ENCODE results near the gene FAM83C. TPM values are rescaled to one million over a fixed set of nuclear protein-coding genes. Genes with fewer than 3 reads are reported as not detected.

Gene FAM83C
- total RNA-seq, 2 donors from 2014 or later, result 0.20 TPM; not detected in 1

DNA sequence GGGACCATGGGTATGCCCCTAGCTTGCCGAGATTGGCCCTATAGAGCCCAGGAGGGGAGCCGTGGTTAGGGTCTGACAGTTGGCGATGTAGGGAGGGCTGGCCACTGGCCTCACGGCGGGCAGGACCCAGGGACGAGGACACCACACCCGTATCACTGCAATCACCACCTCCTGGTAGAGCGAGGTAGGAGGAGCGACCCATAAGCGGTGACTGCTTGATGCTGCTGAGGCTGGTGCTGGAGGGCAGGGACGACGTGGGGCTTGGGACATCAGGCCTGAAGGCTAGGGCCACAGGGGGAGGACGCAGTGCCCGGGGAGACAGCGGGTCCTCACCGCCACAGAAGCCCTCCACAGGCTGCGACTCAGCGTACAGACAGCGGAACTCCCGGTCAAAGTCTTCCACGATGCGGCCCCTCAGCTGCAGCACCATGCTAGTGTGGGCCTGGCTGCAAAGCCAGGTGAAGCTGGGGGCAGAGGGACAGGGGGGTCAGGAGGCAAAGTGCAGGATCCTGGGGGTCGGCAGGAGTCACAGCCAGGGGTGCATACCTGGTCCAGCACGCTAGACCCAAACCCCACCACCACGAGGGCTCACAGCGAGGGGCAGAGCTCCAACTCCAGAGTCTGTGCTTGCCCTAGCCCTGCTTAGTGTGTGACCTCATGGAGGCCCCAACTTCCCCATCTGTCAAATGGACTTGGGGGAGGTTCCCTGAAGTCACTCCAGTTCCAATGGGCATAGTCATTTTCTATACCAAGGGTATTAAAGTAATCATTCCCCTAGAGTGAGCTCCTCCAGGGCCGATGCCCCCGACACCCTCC is 4.5 kb downstream of the FAM83C start:
- intact Hi-C loops (cut with DNase I, micrococcal nuclease), result no loop called here
- no peak for DNase-seq
- no peak for ATAC-seq

DNA sequence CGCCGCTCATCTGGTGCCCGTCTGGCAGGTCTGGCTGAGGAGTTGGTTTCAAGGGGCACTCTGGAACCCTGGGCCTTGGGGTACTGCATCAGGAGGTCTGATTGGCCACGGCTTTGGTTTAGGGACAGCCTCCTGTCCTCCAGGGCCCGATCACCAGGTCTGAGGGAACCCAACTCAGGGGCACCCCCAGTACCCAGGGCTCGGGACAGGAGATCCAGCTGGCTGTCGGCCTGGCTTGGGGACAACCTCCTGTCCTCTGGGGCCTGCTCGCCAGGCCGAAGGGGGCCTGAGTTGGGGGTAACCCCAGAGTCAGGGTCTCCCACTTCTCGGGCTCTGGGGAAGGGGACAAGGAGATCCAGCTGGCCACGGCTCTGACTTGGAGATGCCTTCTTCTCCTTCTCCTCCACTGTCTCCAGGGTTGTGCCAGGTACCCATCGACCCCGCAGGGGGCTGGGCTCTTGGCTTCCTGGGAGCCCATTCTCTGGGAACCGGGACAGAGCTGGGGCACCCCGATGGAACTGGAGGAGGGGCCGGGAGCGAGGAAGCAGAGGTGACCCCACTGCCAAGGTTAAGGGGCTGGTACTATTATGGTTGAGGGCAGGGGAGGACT is 5.2 kb downstream of the FAM83C start:
- intact Hi-C loops (cut with DNase I, micrococcal nuclease), result no loop called here
- ATAC-seq, result no peak

DNA sequence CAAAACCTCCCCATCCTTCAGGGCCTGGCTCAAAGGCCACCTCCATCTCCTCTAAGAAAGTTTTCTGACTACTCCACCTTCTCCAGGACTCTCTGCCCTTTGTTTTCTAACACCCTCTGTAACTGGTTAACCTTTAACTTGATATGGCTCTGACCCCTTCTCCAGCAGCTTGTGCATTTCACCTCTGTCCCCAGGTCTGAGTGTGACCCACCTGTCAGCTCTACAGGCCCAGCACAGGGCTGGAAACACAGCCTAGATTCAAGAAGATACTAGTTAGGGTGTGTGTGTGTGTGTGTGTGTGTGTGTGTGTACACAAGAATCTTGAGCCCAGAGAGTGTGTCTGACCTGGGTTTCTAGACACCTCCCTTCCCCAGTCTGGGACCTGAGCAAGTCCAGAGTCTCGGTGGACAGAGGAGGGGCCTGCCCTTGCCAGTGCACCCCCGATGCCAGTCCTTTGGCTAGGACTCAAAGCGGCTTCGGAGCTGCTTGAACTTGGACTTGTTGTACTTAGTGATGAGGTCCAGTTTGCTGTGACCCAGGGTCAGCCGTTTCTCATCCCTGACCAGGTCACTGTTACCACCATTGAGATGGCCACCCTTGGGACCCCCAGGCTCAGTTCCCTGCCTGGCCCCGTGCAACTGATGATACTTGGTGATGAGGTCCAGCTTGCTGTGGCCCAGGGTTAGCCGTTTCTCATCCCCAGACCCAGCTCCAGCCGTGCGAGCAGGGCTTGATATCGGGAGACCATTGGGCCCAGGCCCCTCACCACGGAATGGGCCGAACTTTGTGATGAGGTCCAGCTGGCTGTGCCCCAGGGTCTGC is 5.9 kb downstream of the FAM83C start:
- intact Hi-C loops (cut with DNase I, micrococcal nuclease), result no loop called here
- DNase-seq (no peak), ATAC-seq (peak; percentile 52)

More for the DNA sequence above, 5.2 kb downstream of the FAM83C start:
- DNase-seq, result no peak

DNA sequence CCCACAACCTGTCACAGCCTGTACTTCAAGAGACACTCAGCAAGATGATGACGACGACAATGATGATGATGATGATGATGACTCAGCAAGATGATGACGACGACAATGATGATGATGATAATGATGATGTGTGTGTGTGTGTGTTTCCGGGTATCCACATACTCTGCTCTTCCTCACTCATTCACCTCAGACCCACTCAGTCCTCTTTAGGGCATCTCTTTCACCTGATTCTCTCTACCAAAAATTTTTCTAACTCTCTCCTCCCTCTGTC is 6.5 kb downstream of the FAM83C start:
- DNase-seq (no peak), ATAC-seq (no peak)
- intact Hi-C loops (cut with DNase I, micrococcal nuclease), result no loop called here

DNA sequence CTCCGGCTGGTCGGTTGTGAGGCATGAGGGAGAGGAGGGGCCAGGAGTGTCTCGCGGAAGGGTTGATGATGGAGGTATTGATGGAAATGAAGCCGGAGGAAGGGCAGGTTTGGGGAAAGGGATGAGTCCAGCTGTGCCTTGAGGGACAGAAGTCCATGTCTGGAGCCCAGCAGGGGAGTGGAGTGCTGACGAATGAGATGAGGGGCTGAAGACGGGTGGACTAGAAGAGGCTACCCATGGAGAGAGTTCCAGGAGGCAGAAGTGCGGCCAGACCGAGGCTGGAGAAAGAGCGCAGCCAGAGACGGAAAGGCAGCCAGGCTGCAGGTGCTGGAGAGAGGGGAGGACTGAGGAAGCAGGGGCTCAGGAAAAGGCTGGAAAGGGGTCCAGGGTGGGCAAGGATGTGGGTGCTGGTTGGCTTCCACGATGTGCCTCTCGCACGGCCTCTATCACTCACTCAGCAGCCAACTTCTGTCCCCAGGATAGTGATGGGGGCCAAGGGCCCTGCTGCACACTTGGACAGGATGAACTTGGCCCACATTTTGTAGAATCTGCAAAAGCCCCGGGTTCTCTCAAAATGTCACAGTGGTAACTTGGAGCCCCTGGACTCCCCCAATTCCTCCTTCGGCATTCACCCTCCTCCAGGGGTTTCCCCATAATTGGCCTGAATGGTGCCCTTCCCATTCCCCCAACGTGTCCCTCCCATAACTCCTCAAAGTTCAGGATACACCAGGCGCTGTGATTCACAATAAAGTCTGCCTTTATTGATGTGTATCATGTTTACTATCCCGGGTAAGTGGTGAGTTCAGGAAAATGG is 7.0 kb downstream of the FAM83C start:
- ATAC-seq (peak; percentile 19), DNase-seq (no peak)
- intact Hi-C loops (cut with DNase I, micrococcal nuclease), result no loop called here

DNA sequence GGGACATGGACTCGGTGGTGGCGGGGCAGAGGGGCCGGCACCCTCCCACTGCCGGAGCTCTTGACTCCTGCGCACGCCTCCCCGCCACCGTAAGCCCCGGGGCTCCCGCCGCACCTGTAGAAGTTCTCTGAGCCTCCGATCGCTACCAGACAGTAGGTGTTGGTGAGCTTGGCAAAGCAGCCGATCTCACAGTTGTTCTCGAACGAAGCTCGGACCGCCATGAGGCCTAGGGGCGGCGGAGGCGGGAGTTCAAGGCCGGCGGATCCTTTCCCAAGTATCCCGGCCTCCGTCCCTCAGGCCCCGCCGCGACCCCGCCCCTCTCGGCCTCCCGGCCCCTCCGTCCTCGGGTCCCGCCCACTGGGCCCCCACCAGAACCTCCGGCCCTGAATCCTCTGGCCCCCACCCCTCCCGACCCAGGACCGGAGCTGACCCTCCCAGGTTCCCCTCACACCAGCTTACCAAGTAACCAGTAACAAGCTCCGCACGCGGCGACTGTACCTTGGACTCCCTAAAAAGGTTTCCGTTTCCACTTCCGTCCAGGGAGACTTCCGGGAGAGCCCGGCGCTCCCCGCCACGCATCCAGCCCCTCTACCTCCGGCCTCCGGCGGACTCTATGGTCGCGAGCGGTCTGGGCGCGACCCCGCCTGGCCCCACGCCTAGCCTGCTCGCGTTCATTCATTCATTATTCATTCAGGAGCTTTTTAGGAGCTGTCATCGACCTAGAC is 7.8 kb downstream of the FAM83C start, which contains the start of gene EIF6:
TSS of gene EIF6 (minus strand) at position 506 of the 725 bp plus-strand sequence. CDS start at position 221, 285 bp downstream.
- intact Hi-C loops (cut with DNase I, micrococcal nuclease), result no loop called here
- ATAC-seq, result peak; percentile 81
- peak; percentile 85 to 90 for DNase-seq

DNA sequence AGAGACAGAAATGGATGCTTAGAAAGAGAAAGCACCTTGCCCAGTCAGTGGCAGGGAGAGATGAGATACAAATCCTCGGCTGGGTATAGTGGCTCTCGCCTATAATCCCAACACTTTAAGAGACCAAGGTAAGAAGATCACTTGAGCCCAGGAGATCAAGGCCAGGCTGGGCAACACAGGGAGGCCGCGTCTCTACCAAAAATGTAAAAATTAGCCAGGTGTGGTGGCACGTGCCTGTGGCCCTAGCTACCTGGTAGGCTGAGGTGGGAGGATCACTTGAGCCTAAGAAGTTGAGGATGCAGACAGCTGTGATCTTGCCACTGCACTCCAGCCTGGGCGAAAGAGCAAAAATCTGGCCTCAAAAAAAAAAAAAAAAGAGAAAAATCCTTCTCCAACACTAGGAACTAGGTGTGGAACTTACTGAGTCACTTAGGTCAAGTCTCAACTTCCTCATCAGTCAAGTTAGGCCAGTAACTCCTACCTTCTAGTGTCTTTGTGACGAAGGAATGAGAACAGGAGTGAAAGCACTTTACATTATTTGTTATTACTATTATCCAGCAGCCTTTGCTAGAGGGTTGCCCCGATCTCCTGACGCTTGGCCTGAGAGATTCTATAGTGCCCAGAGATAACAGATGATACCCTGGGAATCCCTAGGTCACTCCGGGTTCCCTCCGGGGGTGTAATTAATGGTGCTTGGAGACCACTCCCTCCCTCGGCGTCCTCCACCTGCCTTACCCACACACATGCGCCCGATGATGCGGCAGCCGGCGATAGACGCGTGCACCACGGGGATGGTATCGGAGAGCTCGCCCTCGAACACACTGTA is 8.6 kb downstream of the FAM83C start:
- peak; percentile 40 for ATAC-seq
- DNase-seq, result no peak
- intact Hi-C loops (cut with DNase I, micrococcal nuclease), result no loop called here

DNA sequence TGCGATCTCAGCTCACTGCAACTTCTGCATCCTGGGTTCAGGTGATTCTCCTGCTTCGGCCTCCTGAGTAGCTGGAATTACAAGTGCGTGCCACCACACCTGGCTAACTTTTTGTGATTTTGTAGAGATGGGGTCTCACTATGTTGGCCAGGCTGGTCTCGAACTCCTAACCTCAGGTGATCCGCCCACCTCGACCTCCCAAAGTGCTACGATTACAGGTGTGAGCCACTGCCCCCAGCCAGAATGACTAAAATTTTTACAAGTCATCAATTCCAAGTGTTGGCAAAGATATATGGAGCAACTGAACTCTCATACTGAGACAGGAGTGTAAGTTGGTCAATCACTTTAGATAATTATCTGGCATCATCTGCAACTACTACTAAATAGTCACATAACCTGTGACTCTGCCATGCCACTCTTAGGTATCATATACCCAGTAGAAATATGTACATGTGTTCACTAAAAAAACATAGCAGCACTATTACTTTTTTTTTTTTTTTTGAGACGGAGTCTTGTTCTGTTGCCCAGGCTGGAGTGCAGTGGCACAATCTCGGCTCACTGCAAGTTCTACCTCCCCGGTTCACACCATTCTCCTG is 10.6 kb downstream of the FAM83C start:
- no peak for ATAC-seq
- intact Hi-C loops (cut with DNase I, micrococcal nuclease), result no loop called here
- DNase-seq, result no peak

DNA sequence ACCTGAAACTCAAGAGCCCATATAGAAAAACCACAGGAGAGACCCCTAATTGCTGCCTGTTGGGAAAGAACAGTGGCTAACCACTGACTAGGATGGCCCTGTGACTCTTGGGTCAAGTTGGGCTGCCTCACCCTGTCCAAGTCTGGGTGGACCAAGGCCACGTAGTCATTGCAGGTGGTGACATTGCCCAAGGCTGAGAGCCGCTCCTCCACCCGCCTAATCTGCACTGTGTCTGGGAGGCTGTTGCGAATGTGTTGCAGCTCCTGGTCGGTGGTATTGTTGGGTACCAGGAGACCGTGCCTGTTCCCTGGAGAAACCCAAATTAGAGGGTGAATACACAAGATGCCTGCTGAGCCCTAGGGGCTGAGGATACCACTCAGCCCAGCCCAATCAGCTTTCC is 11.7 kb downstream of the FAM83C start:
- intact Hi-C loops (cut with DNase I, micrococcal nuclease), result no loop called here
- ATAC-seq, result no peak
- no peak for DNase-seq

DNA sequence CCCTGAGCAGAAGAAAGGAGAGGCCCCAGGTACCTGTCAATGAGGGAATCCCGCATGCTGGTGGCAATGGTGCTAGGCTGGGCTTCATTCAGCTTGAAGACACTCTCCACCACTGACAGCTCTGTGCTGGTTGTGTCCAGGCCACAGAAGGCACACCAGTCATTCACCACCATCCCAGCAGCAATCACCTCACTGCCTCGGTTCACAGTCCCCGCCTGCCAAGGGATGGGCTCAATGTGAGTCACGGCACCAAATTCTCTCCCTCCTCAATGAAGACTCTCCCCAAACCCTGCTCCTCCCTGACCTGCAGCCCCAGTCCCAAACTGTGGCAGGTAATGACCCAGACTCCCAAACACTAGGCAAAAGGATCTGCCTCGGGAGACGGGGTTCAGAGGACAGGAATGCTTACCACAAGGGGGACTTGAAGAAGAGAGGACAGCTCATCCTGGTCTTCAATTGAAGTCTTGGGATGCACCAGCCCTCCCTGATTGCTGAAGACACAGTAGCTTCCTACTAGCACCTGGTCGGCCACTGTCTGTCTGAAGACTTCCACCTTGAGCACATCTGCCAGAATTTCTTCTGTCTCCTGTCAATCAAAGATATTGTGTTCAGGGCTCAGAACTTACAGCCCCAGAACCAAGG is 12.6 kb downstream of the FAM83C start:
- intact Hi-C loops (cut with DNase I, micrococcal nuclease), result no loop called here
- no peak for DNase-seq
- ATAC-seq, result no peak

DNA sequence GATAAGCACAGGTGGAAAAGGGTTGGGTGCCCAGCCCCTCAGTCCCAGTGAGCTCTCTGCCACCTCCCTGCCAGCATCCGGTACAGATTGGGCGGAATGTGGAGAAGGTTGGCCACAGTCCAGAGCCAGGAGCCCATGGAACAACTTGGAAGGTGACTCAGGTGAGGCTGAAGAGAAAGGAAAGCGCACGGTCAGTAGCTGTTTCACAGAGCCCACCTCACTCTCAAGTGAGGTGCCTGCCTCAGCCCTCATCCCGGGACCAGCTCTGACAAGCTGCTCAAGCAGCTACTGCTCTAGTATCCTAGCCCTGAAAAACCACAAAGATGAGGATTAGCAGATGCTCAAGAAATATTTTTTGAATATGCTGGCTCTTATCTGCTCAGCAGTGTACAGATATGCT is 13.2 kb downstream of the FAM83C start:
- ATAC-seq (no peak), DNase-seq (no peak)
- intact Hi-C loops (cut with DNase I, micrococcal nuclease), result no loop called here

DNA sequence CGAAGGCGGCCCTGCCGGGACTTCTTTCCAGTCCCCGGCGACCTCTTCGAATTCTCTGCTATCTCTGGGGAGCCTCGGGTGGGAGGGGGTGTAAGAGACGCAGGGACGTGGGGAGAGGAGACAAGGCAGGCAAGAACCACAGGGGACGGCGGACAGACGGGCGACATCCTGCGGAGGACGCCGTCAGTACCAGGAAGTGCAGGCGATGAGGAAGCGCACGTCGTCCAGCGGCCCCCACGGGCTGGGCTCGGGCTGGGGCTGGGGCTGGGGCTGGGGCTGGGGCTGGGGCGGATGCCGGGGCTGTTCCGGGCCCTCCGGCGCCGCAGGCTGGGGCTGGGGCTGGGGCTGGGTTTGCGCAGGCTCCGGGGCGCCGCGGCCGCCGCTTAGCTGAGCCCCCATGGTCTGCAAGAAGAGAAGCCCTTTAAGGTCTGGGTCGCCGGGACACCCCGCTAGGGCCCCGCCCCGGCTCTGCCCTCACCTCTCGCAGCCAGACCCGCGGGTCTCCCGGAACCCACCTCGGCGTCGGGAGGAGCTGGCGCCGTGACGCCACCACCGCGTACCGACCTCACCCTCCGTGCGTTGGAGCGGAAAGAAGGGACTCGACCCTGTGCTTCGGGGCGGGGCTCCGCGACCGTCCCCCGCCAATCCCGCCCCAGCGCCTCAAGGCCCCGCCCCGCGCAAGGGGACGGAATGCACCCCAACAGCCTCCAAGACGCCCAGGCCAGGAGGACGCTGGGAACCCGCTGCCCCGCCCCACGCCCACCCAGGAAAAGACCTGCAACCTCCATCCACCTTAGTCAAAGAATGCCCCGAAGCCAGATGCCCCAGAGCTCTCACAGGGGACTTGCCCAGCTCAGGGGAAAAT is 14.5 kb downstream of the FAM83C start, which contains the start of gene MMP24OS:
TSS of gene MMP24OS (minus strand) at position 592 of the 865 bp plus-strand sequence. CDS start at position 399, 193 bp downstream.
- intact Hi-C loops (cut with DNase I, micrococcal nuclease), result no loop called here
- peak; percentile 89 to 94 for DNase-seq
- peak; percentile 87 for ATAC-seq

DNA sequence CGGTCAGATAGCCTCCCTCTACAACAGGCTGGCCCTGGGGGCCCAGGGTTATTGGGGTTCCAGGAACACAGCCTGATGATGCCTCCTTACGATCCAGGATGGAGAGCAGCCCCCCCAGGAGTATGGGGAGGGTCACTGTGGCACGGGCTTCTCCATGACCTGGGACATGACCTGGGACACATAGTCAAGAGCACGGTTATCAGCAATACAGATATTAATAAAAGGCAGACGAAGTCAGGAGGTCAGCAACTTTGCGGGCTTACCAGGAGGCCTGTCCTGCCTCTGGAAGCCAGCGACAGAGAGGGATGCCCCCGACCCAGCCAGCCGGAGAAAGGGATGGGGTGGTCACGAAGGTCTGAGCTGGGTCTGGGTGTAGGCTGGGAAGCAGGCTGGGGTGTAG is 15.1 kb downstream of the FAM83C start:
- ATAC-seq, result no peak
- intact Hi-C loops (cut with DNase I, micrococcal nuclease), result no loop called here
- DNase-seq, result no peak

DNA sequence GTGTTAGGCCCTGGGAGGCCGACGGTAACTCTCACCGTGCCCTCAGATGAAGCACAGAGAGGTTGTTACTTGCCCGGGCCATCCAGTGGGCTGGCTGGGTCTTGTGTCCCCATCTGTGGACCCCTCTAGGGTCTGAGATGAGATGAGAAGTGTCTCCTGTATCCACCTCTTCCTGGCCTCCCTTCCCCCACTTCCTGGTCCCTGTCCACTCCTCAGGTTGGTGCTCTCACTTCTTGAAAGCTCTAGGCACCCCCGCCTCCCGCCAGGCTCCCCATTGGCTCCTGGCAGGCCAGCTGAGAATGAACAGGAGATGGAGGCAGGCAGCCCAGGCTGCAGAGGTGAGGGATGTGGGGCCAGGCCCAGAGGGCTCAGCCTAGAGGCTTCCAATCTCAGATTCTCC is 15.8 kb downstream of the FAM83C start:
- ATAC-seq, result no peak
- DNase-seq, result no peak
- intact Hi-C loops (cut with DNase I, micrococcal nuclease), result no loop called here

DNA sequence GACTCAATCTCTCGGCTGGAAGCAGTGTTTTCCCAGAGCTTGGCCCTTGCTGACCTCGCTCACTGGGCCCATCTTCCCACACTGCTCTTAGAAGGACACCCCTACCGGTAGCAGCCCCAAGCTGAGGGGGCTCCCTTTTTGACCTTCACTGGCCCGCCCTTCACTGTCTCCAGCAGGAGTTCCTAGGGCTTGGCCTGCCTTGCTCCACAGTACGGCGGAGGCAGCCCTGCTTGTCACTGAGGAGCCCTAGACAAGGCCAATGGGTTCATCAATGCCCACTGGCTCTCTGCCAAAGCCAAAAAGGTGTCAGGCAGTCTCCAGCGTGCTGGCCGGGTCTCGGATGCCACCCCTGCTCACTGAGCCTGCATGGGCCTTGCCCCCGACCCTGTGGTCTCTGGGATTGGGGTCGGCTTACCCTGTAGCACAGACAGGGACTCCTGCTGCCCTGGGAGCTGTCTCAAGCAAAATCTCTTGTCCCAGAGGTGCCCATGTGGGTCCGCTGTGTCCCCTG is 16.4 kb downstream of the FAM83C start:
- ATAC-seq, result no peak
- DNase-seq, result no peak
- intact Hi-C loops (cut with DNase I, micrococcal nuclease), result no loop called here
